Measurements from ENCODE around the gene TBC1D22A.

DNA sequence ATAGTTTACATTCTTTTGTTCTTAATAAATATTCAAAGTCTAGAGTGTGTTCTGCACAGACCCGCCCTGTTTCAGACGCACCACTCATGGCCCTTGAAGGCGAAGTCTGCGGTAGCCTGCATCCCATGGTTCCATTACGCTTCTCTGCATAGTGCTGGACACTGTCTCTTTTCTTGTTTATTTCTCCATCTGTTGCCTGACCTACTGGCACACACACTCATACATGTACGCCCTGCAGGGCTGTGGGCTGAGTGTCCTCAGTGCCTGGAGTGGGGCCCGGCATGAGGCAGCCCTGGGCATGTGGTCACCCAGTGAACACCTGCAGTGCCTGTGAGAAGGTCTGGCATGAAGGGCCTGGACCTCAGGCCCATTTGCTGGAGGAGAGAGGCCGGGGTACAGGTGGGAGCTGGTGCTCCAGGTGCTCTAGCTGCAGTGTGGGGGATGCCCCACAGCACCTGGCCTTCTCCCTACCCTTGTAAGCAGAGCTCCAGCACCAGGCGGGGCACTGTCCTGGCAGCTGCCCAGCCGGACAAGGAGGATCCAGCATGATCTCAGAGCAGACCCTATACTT, 404.1 kb downstream of the TBC1D22A start:
- TF ChIP-seq, protein P1, sequence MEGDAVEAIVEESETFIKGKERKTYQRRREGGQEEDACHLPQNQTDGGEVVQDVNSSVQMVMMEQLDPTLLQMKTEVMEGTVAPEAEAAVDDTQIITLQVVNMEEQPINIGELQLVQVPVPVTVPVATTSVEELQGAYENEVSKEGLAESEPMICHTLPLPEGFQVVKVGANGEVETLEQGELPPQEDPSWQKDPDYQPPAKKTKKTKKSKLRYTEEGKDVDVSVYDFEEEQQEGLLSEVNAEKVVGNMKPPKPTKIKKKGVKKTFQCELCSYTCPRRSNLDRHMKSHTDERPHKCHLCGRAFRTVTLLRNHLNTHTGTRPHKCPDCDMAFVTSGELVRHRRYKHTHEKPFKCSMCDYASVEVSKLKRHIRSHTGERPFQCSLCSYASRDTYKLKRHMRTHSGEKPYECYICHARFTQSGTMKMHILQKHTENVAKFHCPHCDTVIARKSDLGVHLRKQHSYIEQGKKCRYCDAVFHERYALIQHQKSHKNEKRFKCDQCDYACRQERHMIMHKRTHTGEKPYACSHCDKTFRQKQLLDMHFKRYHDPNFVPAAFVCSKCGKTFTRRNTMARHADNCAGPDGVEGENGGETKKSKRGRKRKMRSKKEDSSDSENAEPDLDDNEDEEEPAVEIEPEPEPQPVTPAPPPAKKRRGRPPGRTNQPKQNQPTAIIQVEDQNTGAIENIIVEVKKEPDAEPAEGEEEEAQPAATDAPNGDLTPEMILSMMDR (IDR thresholded peaks at IDR 0.05): no peak
- TF ChIP-seq POLR2A (IDR thresholded peaks at IDR 0.05): no peak
